GM18508 (cell line): ENCODE measurements around the gene TMEM215.
"Not testable (repeated sequence)": the region's sequence is repeated elsewhere in the genome, so short reads cannot be mapped to it uniquely, and the experiment has no call there.

Experiments used
- ATAC-seq: cut with Tn5 transposase; IDR thresholded peaks from one replicate; pipeline ENCODE4 v1.9.1; 2021; ENCODE audit warnings: moderate number of reproducible peaks; ENCODE audit not compliant: insufficient read depth, unreplicated experiment

Gene TMEM215

GRCh38 chr9:32783168-32783891, at the start of gene TMEM215:
Gene TMEM215, plus strand, starts transcription at chr9:32783540. Its CDS starts 644 bp downstream, at chr9:32784184.
- ATAC-seq = no peak

- ATAC-seq = no peak
These were observed 47.9 kb upstream of the TMEM215 start for GRCh38 chr9:32735476-32735875.

- no peak for ATAC-seq
These were observed 46.0 kb upstream of the TMEM215 start for GRCh38 chr9:32737378-32737777.

GRCh38 chr9:32738501-32739172, 44.7 kb upstream of the TMEM215 start:
- ATAC-seq = no peak

GRCh38 chr9:32741706-32742105, 41.6 kb upstream of the TMEM215 start:
- ATAC-seq = no peak

GRCh38 chr9:32742296-32742695, 41.0 kb upstream of the TMEM215 start:
- no peak for ATAC-seq

GRCh38 chr9:32748013-32748412, 35.3 kb upstream of the TMEM215 start:
- no peak for ATAC-seq

GRCh38 chr9:32755730-32756129, 27.6 kb upstream of the TMEM215 start:
- no peak for ATAC-seq

GRCh38 chr9:32764139-32764538, 19.2 kb upstream of the TMEM215 start:
- ATAC-seq = no peak

- ATAC-seq = no peak
These were observed 8.1 kb upstream of the TMEM215 start for GRCh38 chr9:32775283-32775682.

GRCh38 chr9:32776201-32776600, 7.1 kb upstream of the TMEM215 start:
- no peak for ATAC-seq

GRCh38 chr9:32782476-32783167, 718 bp upstream of the TMEM215 start:
- ATAC-seq = no peak

- no peak for ATAC-seq
These were observed 4.5 kb downstream of the TMEM215 start for GRCh38 chr9:32787816-32788215.

GRCh38 chr9:32796015-32796414, 12.7 kb downstream of the TMEM215 start:
- not testable (repeated sequence) for ATAC-seq

GRCh38 chr9:32801530-32801929, 18.2 kb downstream of the TMEM215 start:
- no peak for ATAC-seq

GRCh38 chr9:32807217-32807616, 23.9 kb downstream of the TMEM215 start:
- ATAC-seq = no peak

- no peak for ATAC-seq
These were observed 27.9 kb downstream of the TMEM215 start for GRCh38 chr9:32811246-32811645.

GRCh38 chr9:32820322-32820721, 37.0 kb downstream of the TMEM215 start:
- no peak for ATAC-seq

- no peak for ATAC-seq
These were observed 39.8 kb downstream of the TMEM215 start for GRCh38 chr9:32823101-32823500.

GRCh38 chr9:32823551-32823950, 40.2 kb downstream of the TMEM215 start:
- ATAC-seq = no peak

GRCh38 chr9:32825203-32825602, 41.9 kb downstream of the TMEM215 start:
- no peak for ATAC-seq
